OCI-LY7 (cell line): ENCODE results near the gene CTNS. TPM values are rescaled to one million over a fixed set of nuclear protein-coding genes. Genes with fewer than 3 reads are reported as not detected.

Source experiments
- BruUV-seq: library from RNA; stranded (reverse); fragments of 400-500 nt; replicated peaks from 2 replicates; lab custom pipeline; 2021; lab: Mats Ljungman, UMichigan
- CTCF ChIA-PET: fragments of 300-600 bp; sonication (Branson Sonifier 250); formaldehyde crosslinking; loops from one replicate; lab custom pipeline; 2022; ENCODE audit warnings: antibody characterized with exemption; ENCODE audit not compliant: unreplicated experiment; lab: Charles Lee
- POLR2A ChIA-PET: fragments of 300-600 bp; sonication (Branson Sonifier 250); formaldehyde crosslinking; loops from one replicate; lab custom pipeline; 2022; ENCODE audit warnings: antibody characterized with exemption; lab: Charles Lee
- DNase-seq: peaks from one replicate; pipeline ENCODE4 v3.0.0-alpha.2; 2015; ENCODE audit warnings: low spot score
- H2AFZ ChIP-seq: fragments of 200-600 bp; sonication (generic), shearing (Covaris generic); 2 replicates; pipeline ENCODE4 v1.6.1; 2014; ENCODE audit warnings: mild to moderate bottlenecking, antibody characterized with exemption, low read length, moderate library complexity
- H3K27ac ChIP-seq: fragments of 200-600 bp; sonication (generic); 2 replicates; pipeline ENCODE4 v1.5.1; 2014; ENCODE audit warnings: mixed run types, low read depth, mild to moderate bottlenecking, moderate library complexity, low read length, inconsistent platforms; ENCODE audit not compliant: poor library complexity, severe bottlenecking
- H3K36me3 ChIP-seq: fragments of 200-600 bp; sonication (generic); 2 replicates; pipeline ENCODE4 v1.6.1; 2014; ENCODE audit warnings: mild to moderate bottlenecking, antibody characterized with exemption, low read length, moderate library complexity, mixed read lengths; ENCODE audit not compliant: insufficient read depth
- H3K4me1 ChIP-seq: fragments of 200-600 bp; sonication (generic); 2 replicates; pipeline ENCODE4 v1.5.1; 2014; ENCODE audit warnings: mild to moderate bottlenecking, low read length; ENCODE audit not compliant: insufficient read depth, poor library complexity, severe bottlenecking
- H3K4me2 ChIP-seq: fragments of 200-600 bp; sonication (generic); 2 replicates; pipeline ENCODE4 v1.6.1; 2014; ENCODE audit warnings: mild to moderate bottlenecking, low read length
- H3K4me3 ChIP-seq: fragments of 200-600 bp; sonication (generic); 2 replicates; pipeline ENCODE4 v1.5.1; 2014; ENCODE audit warnings: mild to moderate bottlenecking, low read depth, low read length; ENCODE audit not compliant: poor library complexity, severe bottlenecking
- H3K79me2 ChIP-seq: fragments of 200-600 bp; sonication (generic); 2 replicates; pipeline ENCODE4 v1.6.1; 2016; ENCODE audit warnings: low read depth, mild to moderate bottlenecking, low read length, moderate library complexity, mixed read lengths; ENCODE audit not compliant: insufficient read depth
- H3K9me2 ChIP-seq: fragments of 200-600 bp; sonication (generic); 2 replicates; pipeline ENCODE4 v1.6.1; 2016; ENCODE audit warnings: mild to moderate bottlenecking, low read length, mixed read lengths; ENCODE audit not compliant: insufficient read depth
- H3K9me3 ChIP-seq: fragments of 200-600 bp; sonication (generic); 2 replicates; pipeline ENCODE4 v1.6.1; 2014; ENCODE audit warnings: mild to moderate bottlenecking, mixed run types, low read length, mixed read lengths
- H4K20me1 ChIP-seq: fragments of 200-600 bp; sonication (generic); 2 replicates; pipeline ENCODE4 v1.6.1; 2014; ENCODE audit warnings: mild to moderate bottlenecking, antibody characterized with exemption, low read length, moderate library complexity, mixed read lengths; ENCODE audit not compliant: insufficient read depth
- CTCF ChIP-seq: fragments of 200-600 bp; sonication (generic); conservative IDR thresholded peaks from 2 replicates; pipeline ENCODE4 v1.5.1; 2014; ENCODE audit warnings: mild to moderate bottlenecking, antibody characterized with exemption, low read length, moderate library complexity, mixed read lengths
- EZH2phosphoT487 ChIP-seq: fragments of 200-600 bp; sonication (generic); IDR thresholded peaks from 2 replicates; pipeline ENCODE4 v1.6.1; 2018; ENCODE audit warnings: low read depth, borderline replicate concordance, mild to moderate bottlenecking, mixed run types, antibody characterized with exemption, low read length, moderate library complexity, mixed read lengths
- intact Hi-C: fragments of 100-400 bp; cut with micrococcal nuclease; formaldehyde crosslinking; loops from one replicate; pipeline ENCODE4 v1.10.0; 2022; ENCODE audit not compliant: unreplicated experiment
- total RNA-seq, 2 experiments: library from RNA; depleted of rRNA in 1 of 2; stranded (reverse); fragments of >200 nt in 1 of 2; shearing (Covaris generic) in 1 of 2; gene quantifications; 2 replicates each; pipeline ENCODE4 v1.2.3, GENCODE V29; 2014 to 2022

Gene CTNS
- total RNA-seq, 2 experiments from 2014 or later = 5.6 to 13.6 TPM

DNA sequence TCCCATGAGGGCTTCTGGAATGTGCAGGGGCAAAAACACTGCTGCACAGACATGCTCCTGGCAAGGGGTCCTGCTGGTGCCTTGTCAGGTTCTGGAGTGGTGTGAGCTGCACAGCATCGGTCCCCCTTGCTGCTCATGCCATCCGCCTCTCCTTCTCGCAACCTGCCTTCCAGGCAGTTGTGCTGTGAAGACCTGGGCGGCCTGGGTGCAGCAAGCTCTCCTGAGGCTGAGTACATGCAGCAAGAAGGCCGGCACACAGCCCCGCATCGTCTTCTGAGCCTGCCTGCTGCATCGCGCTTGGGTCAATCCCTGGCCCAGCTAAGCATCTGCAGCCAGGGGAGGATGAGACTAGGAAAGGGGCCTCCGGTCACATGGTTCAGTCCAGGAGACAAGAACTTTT, 26.9 kb upstream of the CTNS start:
- BruUV-seq = no TSS peak
- Histone ChIP-seq H3K27ac (no peak overlapping the region), H3K79me2 (no peaks in the 10 kb centered on the region), H3K9me2 (no peaks in the 10 kb centered on the region), H3K9me3 (no peaks in the 10 kb centered on the region), H3K4me2 (no peak overlapping the region), H3K4me1 (no peaks in the 10 kb centered on the region), H4K20me1 (no peaks in the 10 kb centered on the region), H3K36me3 (peaks cover 60% of the 10 kb centered on the region), H2AFZ (no peak overlapping the region), H3K4me3 (no peak overlapping the region)
- TF ChIP-seq EZH2phosphoT487 (no peak), CTCF (no peak)
- intact Hi-C loops = no loop called here
- ChIA-PET CTCF (no interaction called here), POLR2A (no interaction called here)
- DNase-seq = no peak

DNA sequence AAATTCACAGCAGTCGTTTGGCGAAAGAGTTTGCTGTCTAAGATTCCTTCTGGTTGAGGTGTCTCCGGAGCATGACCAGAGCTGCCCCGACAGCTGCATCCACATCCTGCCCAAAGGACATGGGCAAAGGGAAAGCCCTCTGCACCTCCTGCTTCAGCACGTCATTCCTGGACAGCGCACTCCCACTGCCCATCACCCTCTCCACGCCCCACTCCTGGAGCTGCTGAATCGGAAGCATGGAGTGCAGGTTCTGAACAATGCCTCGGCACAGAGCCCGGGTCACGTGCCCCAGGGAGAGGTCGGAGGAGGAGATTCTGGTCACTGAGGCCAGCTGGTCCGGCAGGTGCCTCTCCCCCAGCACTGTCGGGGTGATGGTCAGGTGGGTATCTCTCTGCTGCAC, 26.0 kb upstream of the CTNS start:
- H3K4me2 ChIP-seq = no peak overlapping the region
- no peaks in the 10 kb centered on the region for H4K20me1 ChIP-seq
- H3K27ac ChIP-seq = no peak overlapping the region
- ChIA-PET CTCF (no interaction called here), POLR2A (no interaction called here)
- no peaks in the 10 kb centered on the region for H3K4me1 ChIP-seq
- no peaks in the 10 kb centered on the region for H3K9me3 ChIP-seq
- TF ChIP-seq EZH2phosphoT487 (no peak), CTCF (no peak)
- no peaks in the 10 kb centered on the region for H3K9me2 ChIP-seq
- intact Hi-C loops = no loop called here
- no TSS peak for BruUV-seq
- no peak overlapping the region for H3K4me3 ChIP-seq
- H3K79me2 ChIP-seq = no peaks in the 10 kb centered on the region
- H3K36me3 ChIP-seq = peaks cover 68% of the 10 kb centered on the region
- no peak for DNase-seq
- no peak overlapping the region for H2AFZ ChIP-seq

DNA sequence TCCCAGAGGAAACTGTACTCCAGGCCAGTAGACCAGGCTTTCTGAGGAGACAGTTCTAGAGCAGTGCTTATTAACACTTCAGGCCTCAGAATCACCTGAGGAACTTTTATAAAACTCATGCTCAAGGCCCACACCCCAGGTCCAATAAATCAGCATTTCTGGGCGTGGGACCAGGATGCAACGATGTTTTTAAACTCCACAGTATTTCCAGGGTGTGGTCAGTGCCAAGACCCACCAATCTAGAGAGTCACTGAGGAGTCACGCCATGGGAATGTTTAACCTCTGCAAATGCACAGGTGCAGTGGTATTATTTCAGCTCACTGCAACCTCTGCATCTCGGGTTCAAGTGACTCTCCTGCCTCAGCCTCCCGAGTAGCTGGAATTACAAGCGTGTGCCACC, 23.4 kb upstream of the CTNS start:
- TF ChIP-seq CTCF (no peak), EZH2phosphoT487 (no peak)
- no peak overlapping the region for H3K27ac ChIP-seq

More for the DNA sequence above, 23.4 kb upstream of the CTNS start:
- Histone ChIP-seq H2AFZ (no peak overlapping the region), H4K20me1 (no peaks in the 10 kb centered on the region), H3K4me3 (no peak overlapping the region), H3K36me3 (peaks cover 73% of the 10 kb centered on the region), H3K9me2 (no peaks in the 10 kb centered on the region), H3K4me1 (no peaks in the 10 kb centered on the region), H3K9me3 (peaks cover 4% of the 10 kb centered on the region; the same call in 1 of the 2 replicates), H3K4me2 (no peak overlapping the region), H3K79me2 (no peaks in the 10 kb centered on the region)
- intact Hi-C loops = no loop called here
- POLR2A ChIA-PET = no interaction called here
- BruUV-seq = no TSS peak
- no peak for DNase-seq
- CTCF ChIA-PET = no interaction called here
